Activated naive CD8-positive, alpha-beta T cell (primary cell): Measurements from ENCODE around the gene RARA.

Experiments
- H3K27ac Mint-ChIP-seq: one replicate; pipeline ENCODE4 v1.8.0; 2021; ENCODE audit warnings: mixed read lengths
- H3K27me3 Mint-ChIP-seq: one replicate; pipeline ENCODE4 v1.8.0; 2021; ENCODE audit warnings: mixed read lengths
- H3K36me3 Mint-ChIP-seq: one replicate; pipeline ENCODE4 v1.8.0; 2021; ENCODE audit warnings: mixed read lengths
- H3K4me1 Mint-ChIP-seq: one replicate; pipeline ENCODE4 v1.8.0; 2021; ENCODE audit warnings: low read depth, mixed read lengths
- H3K4me3 Mint-ChIP-seq: one replicate; pipeline ENCODE4 v1.8.0; 2021; ENCODE audit warnings: mild to moderate bottlenecking, mixed read lengths
- H3K9me3 Mint-ChIP-seq: one replicate; pipeline ENCODE4 v1.8.0; 2021; ENCODE audit warnings: low read depth, mixed read lengths

RARA gene

GRCh38 chr17:40326832-40327199 is 17.8 kb downstream of the RARA start:
- Mint-ChIP-seq H3K27me3 (no peaks in the 10 kb centered on the region), H3K27ac (peak overlapping the region; percentile 92)

DNA sequence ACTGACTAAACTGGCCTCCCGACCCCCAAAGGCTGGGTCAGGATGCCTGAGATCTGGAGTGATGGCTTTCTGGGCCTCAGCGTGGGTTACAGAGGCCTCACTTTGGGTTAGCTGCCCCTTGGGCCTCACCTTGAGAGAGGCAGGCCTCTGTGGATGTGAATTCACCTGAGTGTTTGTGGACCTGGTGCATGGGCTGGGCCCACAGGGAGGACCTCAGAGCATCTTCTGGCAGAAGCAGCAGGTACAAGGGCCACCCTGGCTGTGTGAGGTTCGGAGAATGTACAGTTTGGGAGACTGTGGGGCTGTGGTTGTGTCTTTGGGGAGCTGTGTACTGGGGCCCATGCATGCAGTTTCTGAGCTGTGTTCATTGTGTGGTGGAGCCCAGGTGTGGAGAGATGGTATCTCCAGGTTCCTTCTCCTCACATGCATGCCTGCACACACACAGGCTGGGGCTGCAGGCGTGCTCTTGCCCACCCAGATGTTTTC is 18.3 kb downstream of the RARA start:
- Mint-ChIP-seq H3K27me3 (no peaks in the 10 kb centered on the region), H3K4me3 (peak overlapping the region; percentile 87), H3K9me3 (no peaks in the 10 kb centered on the region), H3K27ac (peak overlapping the region; percentile 92), H3K36me3 (peaks cover 9% of the 10 kb centered on the region), H3K4me1 (peaks cover 80% of the 10 kb centered on the region)

More at GRCh38 chr17:40326832-40327199, 17.8 kb downstream of the RARA start:
- Mint-ChIP-seq H3K9me3 (no peaks in the 10 kb centered on the region), H3K36me3 (peaks cover 9% of the 10 kb centered on the region), H3K4me1 (peaks cover 84% of the 10 kb centered on the region), H3K4me3 (peak overlapping the region; percentile 87)

DNA sequence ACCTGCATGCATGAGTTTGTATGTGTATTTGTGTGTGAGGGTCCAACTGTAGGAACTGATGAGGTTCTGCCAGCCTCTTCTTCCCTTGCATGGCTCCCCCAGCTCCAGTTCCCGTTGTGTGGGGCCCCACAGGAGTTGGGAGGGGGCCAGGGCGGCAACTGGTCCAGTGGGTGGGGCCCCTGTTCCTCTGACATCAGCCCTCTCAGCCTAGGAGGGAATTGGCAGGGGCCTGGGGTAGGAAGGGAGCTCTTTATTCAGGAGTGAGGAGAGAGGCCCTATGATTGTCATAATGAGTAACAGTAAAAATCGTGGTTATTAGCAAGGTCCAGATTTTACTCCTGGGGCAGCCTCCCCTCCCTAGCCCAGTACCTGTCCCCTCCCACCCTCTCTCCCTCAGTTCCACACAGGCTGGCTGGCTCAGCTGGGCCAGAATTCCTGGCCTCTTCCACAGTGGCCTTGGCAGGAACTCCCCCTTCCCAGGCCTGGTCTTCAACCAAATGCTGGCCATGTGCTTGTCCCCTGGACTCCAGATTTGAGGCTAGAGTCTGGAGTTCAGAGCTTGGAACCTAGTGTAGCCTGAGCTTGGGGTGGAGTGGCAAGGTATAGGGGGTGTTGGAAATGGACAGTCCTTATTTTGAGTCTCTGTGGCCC is 18.9 kb downstream of the RARA start:
- Mint-ChIP-seq H3K27me3 (no peaks in the 10 kb centered on the region), H3K27ac (peak overlapping the region; percentile 92), H3K36me3 (peaks cover 13% of the 10 kb centered on the region)

DNA sequence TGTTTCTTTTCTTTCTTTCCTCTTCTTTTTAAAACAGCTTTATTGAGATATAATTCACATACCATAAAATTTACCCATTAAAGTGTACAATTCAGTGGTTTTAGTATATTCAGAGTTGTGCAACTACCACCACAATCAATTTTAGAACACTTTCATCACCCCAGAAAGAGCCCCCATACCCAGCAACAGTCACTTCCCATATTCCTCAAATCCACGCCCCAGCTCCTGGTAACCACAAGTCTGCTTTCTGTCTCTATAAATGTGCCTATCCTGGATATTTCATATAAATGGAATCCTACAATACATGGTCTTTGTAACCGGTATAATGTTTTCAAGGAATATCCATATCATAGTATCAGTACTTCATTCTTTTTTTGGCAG is 19.4 kb downstream of the RARA start:
- Mint-ChIP-seq H3K4me3 (peak overlapping the region; percentile 71), H3K4me1 (peaks cover 80% of the 10 kb centered on the region), H3K27ac (peak overlapping the region; percentile 68), H3K27me3 (no peaks in the 10 kb centered on the region), H3K36me3 (peaks cover 13% of the 10 kb centered on the region), H3K9me3 (no peaks in the 10 kb centered on the region)

More for the DNA sequence above, 18.9 kb downstream of the RARA start:
- Mint-ChIP-seq H3K4me1 (peaks cover 80% of the 10 kb centered on the region), H3K9me3 (no peaks in the 10 kb centered on the region), H3K4me3 (peak overlapping the region; percentile 87)

DNA sequence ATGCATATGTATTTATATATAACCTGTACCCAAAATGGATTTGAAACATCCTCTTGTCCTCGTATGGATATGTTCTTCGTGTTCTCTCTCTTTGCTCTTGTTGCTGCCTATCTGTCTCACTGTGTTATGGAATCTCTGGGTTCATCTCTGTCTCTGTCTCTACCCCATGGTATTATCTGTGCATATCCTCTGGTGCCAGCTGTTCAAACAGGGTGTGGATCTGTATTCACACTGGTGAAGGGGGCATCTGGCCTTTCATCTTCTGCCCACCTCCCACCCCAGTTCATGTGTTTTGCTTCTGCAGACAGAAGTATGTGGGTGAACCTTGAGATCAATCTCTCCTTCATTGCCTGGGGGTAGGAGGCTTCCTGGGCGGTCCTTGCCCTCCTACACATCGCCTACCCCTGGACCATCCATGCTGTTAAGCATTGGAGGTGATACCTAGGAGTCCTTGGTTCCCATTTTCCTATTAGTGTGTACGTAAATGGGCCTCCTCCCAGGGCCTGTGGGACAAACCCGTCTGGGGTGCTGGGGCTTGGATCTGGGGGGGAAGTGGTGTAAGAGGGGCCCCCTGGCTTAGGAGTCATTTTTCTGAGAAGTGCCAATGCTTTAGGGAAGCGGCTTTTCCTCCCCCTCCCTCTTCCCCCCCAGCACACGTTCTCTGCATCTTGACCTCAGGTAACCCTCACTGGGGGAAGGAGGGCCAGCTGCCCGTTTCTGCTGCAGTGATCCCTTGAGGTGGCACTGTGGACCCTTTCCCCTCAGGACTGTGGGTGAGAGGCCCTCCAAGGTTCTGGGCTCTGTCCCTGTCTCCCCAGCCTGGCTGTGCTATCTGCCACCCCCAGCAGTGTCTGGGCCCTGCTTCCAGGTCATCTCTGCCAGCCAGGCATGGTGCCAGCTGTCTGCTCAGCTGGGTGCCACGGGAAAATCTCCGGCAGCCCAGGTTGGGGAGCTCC is 21.1 kb downstream of the RARA start:
- Mint-ChIP-seq H3K9me3 (no peaks in the 10 kb centered on the region), H3K36me3 (peaks cover 13% of the 10 kb centered on the region), H3K4me3 (peak overlapping the region; percentile 59), H3K4me1 (peaks cover 86% of the 10 kb centered on the region), H3K27ac (peak overlapping the region; percentile 55), H3K27me3 (no peaks in the 10 kb centered on the region)

DNA sequence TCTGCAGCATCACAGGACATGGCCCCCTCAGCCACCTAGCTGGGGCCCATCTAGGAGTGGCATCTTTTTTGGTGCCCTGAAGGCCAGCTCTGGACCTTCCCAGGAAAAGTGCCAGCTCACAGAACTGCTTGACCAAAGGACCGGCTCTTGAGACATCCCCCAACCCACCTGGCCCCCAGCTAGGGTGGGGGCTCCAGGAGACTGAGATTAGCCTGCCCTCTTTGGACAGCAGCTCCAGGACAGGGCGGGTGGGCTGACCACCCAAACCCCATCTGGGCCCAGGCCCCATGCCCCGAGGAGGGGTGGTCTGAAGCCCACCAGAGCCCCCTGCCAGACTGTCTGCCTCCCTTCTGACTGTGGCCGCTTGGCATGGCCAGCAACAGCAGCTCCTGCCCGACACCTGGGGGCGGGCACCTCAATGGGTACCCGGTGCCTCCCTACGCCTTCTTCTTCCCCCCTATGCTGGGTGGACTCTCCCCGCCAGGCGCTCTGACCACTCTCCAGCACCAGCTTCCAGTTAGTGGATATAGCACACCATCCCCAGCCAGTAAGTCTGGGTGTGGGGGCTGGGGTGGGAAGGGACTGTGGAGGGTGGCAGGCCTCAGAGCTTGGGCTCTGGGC is 22.0 kb downstream of the RARA start:
- Mint-ChIP-seq H3K36me3 (peaks cover 13% of the 10 kb centered on the region), H3K27me3 (no peaks in the 10 kb centered on the region), H3K4me1 (peaks cover 80% of the 10 kb centered on the region), H3K27ac (peak overlapping the region; percentile 85), H3K4me3 (peak overlapping the region; percentile 59), H3K9me3 (no peaks in the 10 kb centered on the region)

DNA sequence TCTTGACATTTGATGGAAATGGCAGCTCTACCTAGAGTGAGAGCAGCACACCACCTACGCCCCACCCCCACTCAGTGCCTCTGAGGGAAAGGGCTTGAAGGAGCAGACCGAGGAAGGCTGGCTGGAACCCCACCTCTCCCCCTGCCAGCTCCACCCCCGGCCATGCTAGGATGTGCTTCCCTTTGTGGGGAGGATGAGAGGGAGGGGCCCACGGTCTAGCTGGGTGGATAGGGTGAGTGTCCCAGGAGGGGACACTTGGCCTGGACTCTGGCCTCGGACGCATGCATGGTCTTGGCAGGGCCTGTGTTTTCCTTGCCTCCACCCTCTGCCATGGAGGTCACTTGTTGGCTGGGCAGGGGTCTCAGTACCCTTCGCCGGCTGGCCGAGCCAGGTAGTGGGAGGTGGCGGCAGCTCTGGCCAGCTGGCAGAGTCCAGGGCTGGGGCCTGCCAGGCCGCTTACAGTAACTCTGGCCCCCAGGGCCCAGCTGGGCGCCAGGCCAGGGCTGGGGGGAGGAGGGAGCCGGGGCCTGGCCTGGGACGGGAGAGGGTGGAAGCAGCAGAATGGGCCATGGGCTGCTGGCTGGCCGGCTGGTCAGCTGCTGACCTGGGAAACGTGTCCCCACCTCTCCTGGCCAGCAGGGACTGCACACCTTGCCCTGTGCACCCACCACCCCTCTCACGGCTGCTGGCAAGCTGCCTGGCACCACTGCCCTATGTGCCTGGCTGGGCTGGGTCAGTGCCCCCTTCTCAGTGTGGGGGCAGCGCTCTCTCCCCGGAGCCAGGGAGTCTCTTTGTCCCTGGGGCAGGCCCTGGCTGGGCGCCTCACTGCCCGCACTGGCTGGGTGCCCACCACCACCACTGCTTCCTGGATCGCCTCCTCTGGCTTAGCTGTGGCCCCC is 23.0 kb downstream of the RARA start:
- Mint-ChIP-seq H3K4me1 (peaks cover 77% of the 10 kb centered on the region), H3K4me3 (peak overlapping the region; percentile 60), H3K36me3 (peaks cover 13% of the 10 kb centered on the region), H3K27ac (peak overlapping the region; percentile 85), H3K9me3 (no peaks in the 10 kb centered on the region), H3K27me3 (no peaks in the 10 kb centered on the region)

DNA sequence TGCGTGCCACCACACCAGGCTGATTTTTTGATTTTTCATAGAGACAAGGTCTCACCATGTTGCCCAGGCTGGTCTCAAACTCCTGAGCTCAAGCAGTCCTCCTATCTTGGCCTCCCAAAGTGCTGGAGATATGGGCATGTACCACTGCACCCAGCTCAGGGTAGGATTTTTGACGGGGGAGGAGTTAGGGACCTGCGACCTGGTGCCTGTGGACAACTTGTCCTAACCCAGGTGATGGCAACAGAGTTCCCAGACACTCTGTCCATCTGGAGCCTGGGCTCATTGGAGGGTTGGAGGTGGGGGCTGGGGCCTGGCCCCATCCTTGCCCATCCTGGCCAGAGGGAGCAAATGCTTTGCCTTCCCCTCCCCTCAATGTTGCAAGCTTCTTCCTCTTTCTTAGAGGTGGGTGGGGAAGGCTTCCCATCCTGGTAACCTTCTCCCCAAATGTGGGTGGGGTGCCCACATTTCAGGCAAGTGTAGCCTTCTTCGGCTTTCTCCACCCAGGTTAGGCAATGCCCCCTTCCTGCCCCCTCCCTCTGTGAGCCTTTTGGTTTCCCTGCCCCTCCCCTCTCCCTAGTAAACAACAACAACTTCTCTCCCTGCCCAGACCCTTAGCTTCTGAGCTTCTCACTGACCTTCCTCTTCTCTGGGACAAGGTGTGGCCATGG is 24.9 kb downstream of the RARA start:
- H3K36me3 Mint-ChIP-seq = peaks cover 8% of the 10 kb centered on the region
- H3K4me1 Mint-ChIP-seq = peaks cover 73% of the 10 kb centered on the region
- H3K9me3 Mint-ChIP-seq = no peaks in the 10 kb centered on the region
- no peaks in the 10 kb centered on the region for H3K27me3 Mint-ChIP-seq
- peak overlapping the region; percentile 46 for H3K27ac Mint-ChIP-seq
- peak overlapping the region; percentile 31 for H3K4me3 Mint-ChIP-seq

- Mint-ChIP-seq H3K27me3 (no peaks in the 10 kb centered on the region), H3K4me1 (peaks cover 77% of the 10 kb centered on the region), H3K36me3 (peaks cover 13% of the 10 kb centered on the region), H3K4me3 (no peak overlapping the region), H3K9me3 (no peaks in the 10 kb centered on the region), H3K27ac (no peak overlapping the region)
These were observed 26.6 kb downstream of the RARA start for GRCh38 chr17:40335620-40336019.

DNA sequence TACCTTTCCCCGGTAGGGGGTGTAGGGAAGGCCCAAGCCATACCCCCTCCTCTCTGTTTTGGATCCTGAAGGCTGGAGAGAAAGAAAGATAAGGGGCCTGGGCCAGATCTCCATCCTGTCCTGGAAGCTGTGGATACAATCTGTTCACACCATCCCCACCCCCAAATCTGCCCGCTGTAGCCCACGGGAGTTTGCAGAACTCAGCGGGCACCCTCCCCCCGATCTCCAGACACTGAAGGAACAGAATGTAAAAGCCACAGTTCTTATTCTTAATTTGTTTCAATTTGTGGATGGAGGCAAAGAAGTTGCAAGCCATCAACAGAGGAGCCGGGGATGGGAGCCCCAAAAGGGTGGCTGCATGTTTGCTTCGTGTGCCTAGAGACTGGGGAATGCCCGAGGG is 28.4 kb downstream of the RARA start:
- Mint-ChIP-seq H3K4me1 (peaks cover 72% of the 10 kb centered on the region), H3K4me3 (no peak overlapping the region), H3K9me3 (no peaks in the 10 kb centered on the region), H3K27me3 (no peaks in the 10 kb centered on the region), H3K36me3 (peaks cover 9% of the 10 kb centered on the region), H3K27ac (peak overlapping the region; percentile 64)

DNA sequence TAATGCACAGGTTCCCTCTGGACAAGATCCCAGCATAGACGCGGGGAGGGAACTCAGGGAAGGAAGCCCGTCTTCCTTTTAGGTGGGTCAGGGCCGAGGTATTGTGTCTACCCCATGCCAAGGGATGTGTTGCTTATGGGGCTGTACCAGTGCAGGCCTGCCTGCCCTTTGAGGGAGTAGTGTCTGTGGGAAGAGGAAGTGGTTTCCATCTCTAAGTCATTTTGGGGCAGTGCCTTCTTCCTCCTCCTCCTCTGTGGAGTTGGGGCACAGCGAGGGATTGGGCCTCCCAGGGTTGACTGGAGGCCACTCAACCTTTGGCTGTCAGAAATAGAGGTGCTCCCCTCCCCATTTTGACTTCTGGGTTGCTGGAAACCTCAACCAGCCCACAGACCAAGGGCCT is 29.1 kb downstream of the RARA start:
- H3K4me1 Mint-ChIP-seq = peaks cover 72% of the 10 kb centered on the region
- H3K9me3 Mint-ChIP-seq = no peaks in the 10 kb centered on the region
- H3K27me3 Mint-ChIP-seq = no peaks in the 10 kb centered on the region
- peak overlapping the region; percentile 64 for H3K27ac Mint-ChIP-seq
- H3K4me3 Mint-ChIP-seq = no peak overlapping the region
- H3K36me3 Mint-ChIP-seq = peaks cover 5% of the 10 kb centered on the region

DNA sequence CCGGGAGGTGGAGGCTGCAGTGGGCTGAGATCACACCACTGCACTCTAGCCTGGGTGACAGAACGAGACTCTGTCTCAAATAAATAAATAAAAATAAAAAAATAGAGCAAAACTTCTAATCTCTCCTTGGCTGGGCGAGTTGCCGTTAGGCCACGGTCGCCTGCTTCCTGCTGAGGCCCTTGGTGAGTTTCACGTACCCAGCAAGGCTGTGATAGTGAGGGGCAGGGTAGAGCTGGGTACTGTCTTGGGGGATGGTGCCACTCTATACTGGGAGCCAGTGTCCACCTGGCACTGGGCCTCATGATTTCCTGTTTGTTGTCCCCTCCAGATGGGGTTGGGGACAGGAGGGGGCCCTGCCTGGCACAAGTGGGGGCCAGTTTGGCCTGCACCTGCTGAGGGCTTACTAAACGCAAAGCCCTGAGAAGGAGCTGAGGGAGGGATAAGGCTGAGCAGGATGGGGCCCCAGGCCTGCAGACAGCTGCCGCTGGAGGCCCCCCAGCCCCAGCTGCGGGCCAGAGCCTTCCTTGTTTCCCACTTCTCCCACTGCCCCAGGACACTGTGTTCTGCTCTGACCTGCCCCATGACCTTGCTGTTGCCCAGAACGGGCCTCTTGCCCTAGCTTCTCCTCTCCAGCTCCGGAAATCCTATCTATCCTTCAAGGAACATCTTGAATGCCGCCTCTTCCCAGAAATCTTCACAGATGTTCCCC is 30.1 kb downstream of the RARA start:
- Mint-ChIP-seq H3K4me1 (peaks cover 72% of the 10 kb centered on the region), H3K4me3 (peak overlapping the region; percentile 2), H3K36me3 (peaks cover 5% of the 10 kb centered on the region), H3K27me3 (no peaks in the 10 kb centered on the region), H3K9me3 (no peaks in the 10 kb centered on the region), H3K27ac (peak overlapping the region; percentile 58)

- Mint-ChIP-seq H3K27me3 (no peaks in the 10 kb centered on the region), H3K4me1 (peaks cover 71% of the 10 kb centered on the region), H3K4me3 (peak overlapping the region; percentile 83), H3K9me3 (no peaks in the 10 kb centered on the region), H3K27ac (peak overlapping the region; percentile 81), H3K36me3 (peaks cover 5% of the 10 kb centered on the region)
These were observed 31.3 kb downstream of the RARA start for GRCh38 chr17:40340327-40340726.
